Measurements from ENCODE around the gene PM20D1. TPM values are rescaled to one million over a fixed set of nuclear protein-coding genes. Genes with fewer than 3 reads are reported as not detected.

The PM20D1 gene
- polyA plus RNA-seq, 1 of the 3 experiments (the other 2 are of a cell fraction) = not detected

DNA sequence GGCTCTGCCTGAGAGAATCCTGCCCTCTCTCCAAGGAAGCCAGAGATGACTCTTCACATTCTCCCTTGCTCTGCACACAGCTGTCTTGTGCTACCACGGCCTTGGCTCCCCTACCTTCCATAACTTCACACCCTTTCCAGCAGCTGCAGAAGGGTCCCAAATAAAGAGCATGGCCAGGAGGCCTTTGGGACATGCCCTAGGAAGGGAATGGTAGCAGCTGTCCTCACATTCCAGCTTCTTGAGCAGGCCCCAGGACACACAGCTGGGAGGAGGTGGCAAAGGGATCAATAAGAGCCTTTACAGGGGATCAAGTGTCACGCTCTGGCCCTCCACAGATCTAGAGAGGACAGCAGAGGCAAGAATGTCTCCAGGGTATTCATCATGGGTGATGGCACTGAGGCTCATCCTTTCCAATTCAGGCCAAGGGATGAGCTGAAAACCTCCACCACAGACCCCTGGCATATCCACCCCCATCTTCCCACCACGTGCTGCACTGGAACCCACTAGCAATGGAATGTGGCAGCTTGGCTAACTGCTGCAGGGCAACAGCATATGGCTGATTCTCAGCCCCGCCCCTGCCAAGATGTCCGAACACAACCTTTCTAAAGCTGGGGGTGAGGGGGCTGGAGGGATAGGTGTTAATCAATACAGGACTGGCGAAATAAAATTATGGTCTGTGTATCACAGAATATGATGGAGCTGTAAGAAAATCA, 56.8 kb downstream of the PM20D1 start:
- H3K4me2 ChIP-seq = no peak overlapping the region
- H3K79me2 ChIP-seq (ENCODE audit: insufficient read depth) = no peaks in the 10 kb centered on the region
- peaks cover 4% of the 10 kb centered on the region for H3F3A ChIP-seq (replicated peaks; ENCODE audit: insufficient read depth)
- WGBS (ENCODE audit: low lambda C conversion rate) = 81% methylated on average over 5 of the region's 6 CpGs
- no peak overlapping the region for H3K4me3 ChIP-seq (ENCODE audit: low read depth in 2 of 2, low read length in 1 of 2)
- H3K27ac ChIP-seq (ENCODE audit: low read depth in 2 of 2, low read length in 1 of 2) = no peak overlapping the region
- no peak overlapping the region for H2AFZ ChIP-seq (ENCODE audit: low read depth)
- peaks cover 0 to 3% of the 10 kb centered on the region in 2 experiments; a peak in 1 of 4 replicates for H3K4me1 ChIP-seq (ENCODE audit: control insufficient read depth in 1 of 2, insufficient read depth in 2 of 2, low read depth in 1 of 2, low read length in 1 of 2)
- ChIA-PET CTCF (interaction anchor here (1.1 to 11.9 kb wide), 21 partner anchors 11 to 313 kb away, joined by 3 to 366 read pairs (median 12); partner anchors contain the start of genes RAB29, SLC26A9 and SLC41A1), POLR2A (no interaction called here)
- no peaks in the 10 kb centered on the region for H4K20me1 ChIP-seq (ENCODE audit: insufficient read depth)
- no peaks in the 10 kb centered on the region for H3K9me2 ChIP-seq
- DNase-seq = no peak
- peaks cover 4 to 53% of the 10 kb centered on the region in 2 experiments for H3K36me3 ChIP-seq (replicated peaks in 1 of 2; ENCODE audit: control insufficient read depth in 1 of 2, insufficient read depth in 2 of 2, low read length in 1 of 2)
- no peaks in the 10 kb centered on the region for H3K9me3 ChIP-seq
- no peak for TF ChIP-seq MEF2A (IDR thresholded peaks at IDR 0.05; ENCODE audit: borderline replicate concordance, low read depth)
- TF ChIP-seq, protein P1, sequence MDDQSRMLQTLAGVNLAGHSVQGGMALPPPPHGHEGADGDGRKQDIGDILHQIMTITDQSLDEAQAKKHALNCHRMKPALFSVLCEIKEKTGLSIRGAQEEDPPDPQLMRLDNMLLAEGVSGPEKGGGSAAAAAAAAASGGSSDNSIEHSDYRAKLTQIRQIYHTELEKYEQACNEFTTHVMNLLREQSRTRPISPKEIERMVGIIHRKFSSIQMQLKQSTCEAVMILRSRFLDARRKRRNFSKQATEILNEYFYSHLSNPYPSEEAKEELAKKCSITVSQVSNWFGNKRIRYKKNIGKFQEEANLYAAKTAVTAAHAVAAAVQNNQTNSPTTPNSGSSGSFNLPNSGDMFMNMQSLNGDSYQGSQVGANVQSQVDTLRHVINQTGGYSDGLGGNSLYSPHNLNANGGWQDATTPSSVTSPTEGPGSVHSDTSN (IDR thresholded peaks at IDR 0.05) = no peak
- TF ChIP-seq SIN3A (IDR thresholded peaks at IDR 0.05; ENCODE audit: borderline replicate concordance, low read depth, low read length) = no peak
- no peak for TF ChIP-seq FOSL2 (IDR thresholded peaks at IDR 0.05; ENCODE audit: borderline replicate concordance, low read depth)
- TF ChIP-seq, protein P2, sequence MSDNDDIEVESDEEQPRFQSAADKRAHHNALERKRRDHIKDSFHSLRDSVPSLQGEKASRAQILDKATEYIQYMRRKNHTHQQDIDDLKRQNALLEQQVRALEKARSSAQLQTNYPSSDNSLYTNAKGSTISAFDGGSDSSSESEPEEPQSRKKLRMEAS (IDR thresholded peaks at IDR 0.05; ENCODE audit: low read depth) = no peak
- TF ChIP-seq NFIC (IDR thresholded peaks at IDR 0.05; ENCODE audit: borderline replicate concordance) = no peak
- no peak for TF ChIP-seq YY1 (IDR thresholded peaks at IDR 0.05; ENCODE audit: low read depth)
- no peak for TF ChIP-seq CHD2 (IDR thresholded peaks at IDR 0.05; ENCODE audit: low read length, partially characterized antibody)
- no peak for TF ChIP-seq GATA2 (CRISPR knock-in tag; IDR thresholded peaks at IDR 0.05)
- TF ChIP-seq POLR2AphosphoS5 (IDR thresholded peaks at IDR 0.05; ENCODE audit: low read depth, low read length) = no peak
- H3K27me3 ChIP-seq (ENCODE audit: insufficient read depth) = no peaks in the 10 kb centered on the region
- H3K9ac ChIP-seq = no peak overlapping the region

DNA sequence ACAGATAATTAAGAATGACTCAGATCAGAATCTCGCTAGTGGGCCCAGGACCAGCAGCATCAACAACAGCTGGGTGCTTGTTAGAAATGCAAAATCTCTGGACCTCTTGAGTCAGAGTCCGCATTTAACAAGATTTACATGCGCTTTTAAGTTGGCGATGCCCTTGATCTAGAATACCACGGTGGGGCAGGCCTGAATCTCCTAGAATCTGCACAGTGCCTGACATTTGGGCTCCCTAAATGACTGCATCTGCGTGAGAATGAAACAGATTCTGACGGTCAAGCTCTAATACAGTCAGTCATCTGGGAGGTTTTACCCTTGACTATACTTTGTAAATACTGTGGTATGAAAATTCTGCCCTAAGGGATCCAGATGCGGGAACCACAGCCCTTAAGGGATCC, 57.5 kb downstream of the PM20D1 start:
- Histone ChIP-seq H3K27ac (ENCODE audit: low read depth in 2 of 2, low read length in 1 of 2) (no peak overlapping the region; a peak in 1 of 4 replicates), H4K20me1 (ENCODE audit: insufficient read depth) (no peaks in the 10 kb centered on the region), H2AFZ (ENCODE audit: low read depth) (no peak overlapping the region), H3F3A (replicated peaks; ENCODE audit: insufficient read depth) (peaks cover 4% of the 10 kb centered on the region), H3K9me2 (no peaks in the 10 kb centered on the region), H3K9ac (no peak overlapping the region), H3K27me3 (ENCODE audit: insufficient read depth) (no peaks in the 10 kb centered on the region), H3K4me3 (ENCODE audit: low read depth in 2 of 2, low read length in 1 of 2) (no peak overlapping the region), H3K4me1 (ENCODE audit: control insufficient read depth in 1 of 2, insufficient read depth in 2 of 2, low read depth in 1 of 2, low read length in 1 of 2) (peaks cover 0 to 3% of the 10 kb centered on the region in 2 experiments; a peak in 1 of 4 replicates), H3K9me3 (no peaks in the 10 kb centered on the region), H3K79me2 (ENCODE audit: insufficient read depth) (no peaks in the 10 kb centered on the region), H3K36me3 (replicated peaks in 1 of 2; ENCODE audit: control insufficient read depth in 1 of 2, insufficient read depth in 2 of 2, low read length in 1 of 2) (peaks cover 4 to 46% of the 10 kb centered on the region in 2 experiments), H3K4me2 (no peak overlapping the region)
- CTCF ChIA-PET = interaction anchor here (0.6 to 11.9 kb wide), 55 partner anchors 8 to 342 kb away, joined by 3 to 366 read pairs (median 5); partner anchors contain the start of genes AVPR1B, RAB29, SLC26A9 and SLC41A1
- no peak for DNase-seq
- WGBS (ENCODE audit: low lambda C conversion rate) = 72% methylated on average over 8 of the region's 8 CpGs
- POLR2A ChIA-PET = interaction anchor here (1.5 kb wide), 1 partner anchor 184 kb away, joined by 8 read pairs; no protein-coding TSS in a partner anchor
- TF ChIP-seq EP300 (IDR thresholded peaks at IDR 0.05; ENCODE audit: borderline replicate concordance in 1 of 2, low read depth in 1 of 2, low read length in 1 of 2) = no peak
- no peak for TF ChIP-seq POLR2AphosphoS5 (IDR thresholded peaks at IDR 0.05; ENCODE audit: low read depth, low read length)
- no peak for TF ChIP-seq GABPA (IDR thresholded peaks at IDR 0.05; ENCODE audit: low read depth)
- TF ChIP-seq JUND (IDR thresholded peaks at IDR 0.05) = no peak
- TF ChIP-seq, protein P3, sequence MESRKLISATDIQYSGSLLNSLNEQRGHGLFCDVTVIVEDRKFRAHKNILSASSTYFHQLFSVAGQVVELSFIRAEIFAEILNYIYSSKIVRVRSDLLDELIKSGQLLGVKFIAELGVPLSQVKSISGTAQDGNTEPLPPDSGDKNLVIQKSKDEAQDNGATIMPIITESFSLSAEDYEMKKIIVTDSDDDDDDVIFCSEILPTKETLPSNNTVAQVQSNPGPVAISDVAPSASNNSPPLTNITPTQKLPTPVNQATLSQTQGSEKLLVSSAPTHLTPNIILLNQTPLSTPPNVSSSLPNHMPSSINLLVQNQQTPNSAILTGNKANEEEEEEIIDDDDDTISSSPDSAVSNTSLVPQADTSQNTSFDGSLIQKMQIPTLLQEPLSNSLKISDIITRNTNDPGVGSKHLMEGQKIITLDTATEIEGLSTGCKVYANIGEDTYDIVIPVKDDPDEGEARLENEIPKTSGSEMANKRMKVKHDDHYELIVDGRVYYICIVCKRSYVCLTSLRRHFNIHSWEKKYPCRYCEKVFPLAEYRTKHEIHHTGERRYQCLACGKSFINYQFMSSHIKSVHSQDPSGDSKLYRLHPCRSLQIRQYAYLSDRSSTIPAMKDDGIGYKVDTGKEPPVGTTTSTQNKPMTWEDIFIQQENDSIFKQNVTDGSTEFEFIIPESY (IDR thresholded peaks at IDR 0.05; ENCODE audit: borderline replicate concordance, low read depth) = no peak
- TF ChIP-seq, protein P4, sequence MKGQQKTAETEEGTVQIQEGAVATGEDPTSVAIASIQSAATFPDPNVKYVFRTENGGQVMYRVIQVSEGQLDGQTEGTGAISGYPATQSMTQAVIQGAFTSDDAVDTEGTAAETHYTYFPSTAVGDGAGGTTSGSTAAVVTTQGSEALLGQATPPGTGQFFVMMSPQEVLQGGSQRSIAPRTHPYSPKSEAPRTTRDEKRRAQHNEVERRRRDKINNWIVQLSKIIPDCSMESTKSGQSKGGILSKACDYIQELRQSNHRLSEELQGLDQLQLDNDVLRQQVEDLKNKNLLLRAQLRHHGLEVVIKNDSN (IDR thresholded peaks at IDR 0.05; ENCODE audit: borderline replicate concordance, low read depth) = no peak
- no peak for TF ChIP-seq RAD21 (IDR thresholded peaks at IDR 0.05; ENCODE audit: low read length)
- no peak for TF ChIP-seq FOXJ3 (CRISPR knock-in tag; IDR thresholded peaks at IDR 0.05)
- no peak for TF ChIP-seq FOXM1 (IDR thresholded peaks at IDR 0.05; ENCODE audit: low read depth)
- no peak for TF ChIP-seq TEAD4 (IDR thresholded peaks at IDR 0.05; ENCODE audit: borderline replicate concordance, insufficient read depth)
- no peak for TF ChIP-seq RCOR1 (IDR thresholded peaks at IDR 0.05; ENCODE audit: low read length)
- TF ChIP-seq GATA2 (CRISPR knock-in tag; IDR thresholded peaks at IDR 0.05) = no peak
- TF ChIP-seq, protein P2 (IDR thresholded peaks at IDR 0.05; ENCODE audit: low read depth) = no peak
- no peak for TF ChIP-seq SIN3A (IDR thresholded peaks at IDR 0.05; ENCODE audit: borderline replicate concordance, low read depth, low read length)
- TF ChIP-seq, protein P1 (IDR thresholded peaks at IDR 0.05) = no peak
